K562 (cell line): ENCODE data around the gene TGM3. TPM values are rescaled to one million over a fixed set of nuclear protein-coding genes. Genes with fewer than 3 reads are reported as not detected.

Source experiments
- ATAC-seq: fragments of 200-7000 bp; cut with Tn5 transposase; 3 replicates; pipeline ENCODE4 v1.9.1; 2020; ENCODE audit warnings: moderate library complexity
- BruUV-seq: library from RNA; stranded (reverse); fragments of 400-500 nt; replicated peaks from 2 replicates; lab custom pipeline; 2021; lab: Mats Ljungman, UMichigan
- CTCF ChIA-PET: fragments of 300-600 bp; formaldehyde crosslinking; extraction: SDS; loops from one replicate; lab custom pipeline; 2021; ENCODE audit warnings: low intra/inter-chr PET ratio; lab: Yijun Ruan, JAX
- POLR2A ChIA-PET: fragments of 300-600, 350-650 bp; sonication (Branson Sonifier 250); formaldehyde crosslinking; extraction: SDS; loops from one replicate; lab custom pipeline; 2021; ENCODE audit warnings: antibody characterized with exemption, inconsistent platforms; lab: Yijun Ruan, JAX
- DNase-seq, 4 experiments: peaks; one replicate each; pipeline versions ENCODE4 v3.0.0 to v3.0.0-alpha.2; 2011 to 2018; ENCODE audit warnings: low spot score in 3 of 4, mixed read lengths in 3 of 4; ENCODE audit errors: extremely low read depth in 1 of 4
- FAIRE-seq: peaks from 2 replicates; lab custom pipeline; 2011; peaks lifted over from hg19 to GRCh38; lab: Jason Lieb, UNC
- H2AFZ ChIP-seq: 2 replicates; pipeline ENCODE4 v1.6.0; 2011; ENCODE audit warnings: low read depth, low read length, control low read depth, inconsistent platforms
- H3K27ac ChIP-seq: fragments of 200-600 bp; 3 replicates; pipeline ENCODE4 v1.8.0; 2011; ENCODE audit warnings: low read depth, mild to moderate bottlenecking, control low read depth, inconsistent platforms, low read length, moderate library complexity, mixed read lengths; ENCODE audit errors: extremely low read depth
- H3K27me3 ChIP-seq, 2 experiments: fragments of 300-600 bp in 1 of 2; 2 replicates in 1 of 2; 3 replicates in 1 of 2; pipeline versions ENCODE4 v1.6.0 to v1.8.0; 2011; ENCODE audit warnings: inconsistent platforms in 2 of 2, low read length in 2 of 2, mild to moderate bottlenecking in 1 of 2, mixed read lengths in 1 of 2, moderate library complexity in 1 of 2; ENCODE audit not compliant: control insufficient read depth in 2 of 2, insufficient read depth in 2 of 2
- H3K36me3 ChIP-seq: fragments of 300-600 bp; 3 replicates; pipeline ENCODE4 v1.8.0; 2011; ENCODE audit warnings: mild to moderate bottlenecking, low read length, inconsistent platforms; ENCODE audit not compliant: control insufficient read depth, insufficient read depth
- H3K4me1 ChIP-seq, 2 experiments: fragments of 200-600 bp in 1 of 2; replicated peaks in 1 of 2; 2 replicates in 1 of 2; 3 replicates in 1 of 2; pipeline versions ENCODE4 v1.5.1 to v1.8.0; 2011; ENCODE audit warnings: inconsistent platforms in 2 of 2, low read length in 2 of 2, mild to moderate bottlenecking in 1 of 2, mixed read lengths in 1 of 2, moderate library complexity in 1 of 2; ENCODE audit not compliant: control insufficient read depth in 2 of 2, insufficient read depth in 2 of 2
- H3K4me2 ChIP-seq: 2 replicates; pipeline ENCODE4 v1.6.1; 2011; ENCODE audit warnings: low read length, control low read depth, inconsistent platforms, mixed read lengths; ENCODE audit not compliant: insufficient read depth
- H3K4me3 ChIP-seq: fragments of 200-600 bp; sonication (generic), shearing (Covaris generic); 2 replicates; pipeline ENCODE4 v1.5.1; 2016; ENCODE audit warnings: control low read depth, inconsistent platforms
- H3K79me2 ChIP-seq: fragments of 200-600 bp; 3 replicates; pipeline ENCODE4 v1.8.0; 2011; ENCODE audit warnings: low read length, inconsistent platforms; ENCODE audit not compliant: control insufficient read depth, insufficient read depth
- H3K9ac ChIP-seq, 2 experiments: 2 replicates each; pipeline versions ENCODE4 v1.6.0 to v1.6.1; 2011; ENCODE audit warnings: low read depth in 2 of 2, low read length in 2 of 2, control low read depth in 1 of 2, inconsistent platforms in 1 of 2, mild to moderate bottlenecking in 1 of 2, mixed read lengths in 1 of 2; ENCODE audit not compliant: insufficient read depth in 1 of 2
- H3K9me1 ChIP-seq: one replicate; pipeline ENCODE4 v1.6.0; 2011; ENCODE audit warnings: inconsistent platforms, mild to moderate bottlenecking, low read length, moderate library complexity; ENCODE audit not compliant: control insufficient read depth, insufficient read depth
- H3K9me3 ChIP-seq: replicated peaks from 2 replicates; pipeline ENCODE4 v1.5.1; 2011; ENCODE audit warnings: low read depth, low read length, inconsistent platforms; ENCODE audit not compliant: control insufficient read depth, insufficient read depth
- H4K20me1 ChIP-seq: replicated peaks from 2 replicates; pipeline ENCODE4 v1.6.1; 2011; ENCODE audit warnings: low read length, inconsistent platforms, mixed read lengths; ENCODE audit not compliant: control insufficient read depth, insufficient read depth
- CHD2 ChIP-seq: IDR thresholded peaks from 2 replicates; pipeline ENCODE4 v1.6.1; 2011; ENCODE audit warnings: low read depth, low read length
- FIP1L1 ChIP-seq: fragments of 200-400 bp; formaldehyde crosslinking; IDR thresholded peaks from 2 replicates; pipeline ENCODE4 v1.6.1; 2018; ENCODE audit warnings: mild to moderate bottlenecking, low read depth, low read length; ENCODE audit not compliant: poor library complexity, severe bottlenecking
- GATAD2B ChIP-seq: fragments of 450-650 bp; IDR thresholded peaks from 2 replicates; pipeline ENCODE4 v1.6.1; 2017; ENCODE audit warnings: mild to moderate bottlenecking, borderline replicate concordance
- GMEB1 ChIP-seq: fragments of 250-450 bp; sonication (Bioruptor Pico); IDR thresholded peaks from 2 replicates; pipeline ENCODE4 v1.4.0; 2020; ENCODE audit warnings: mild to moderate bottlenecking
- HDAC6 ChIP-seq: IDR thresholded peaks from 2 replicates; pipeline ENCODE4 v1.6.1; 2012; ENCODE audit warnings: low read depth, mild to moderate bottlenecking, control low read depth, inconsistent platforms, low read length, moderate library complexity
- NUFIP1 ChIP-seq: fragments of 450-650 bp; IDR thresholded peaks from 2 replicates; pipeline ENCODE4 v1.6.1; 2018; ENCODE audit not compliant: partially characterized antibody
- RCOR1 ChIP-seq, 2 experiments: IDR thresholded peaks; 2 replicates each; pipeline ENCODE4 v1.6.1; 2012; ENCODE audit warnings: low read depth in 2 of 2, low read length in 2 of 2, borderline replicate concordance in 1 of 2, improper control_type of control experiment in 1 of 2
- SMARCB1 ChIP-seq: IDR thresholded peaks from 2 replicates; pipeline ENCODE4 v1.6.1; 2011; ENCODE audit warnings: improper control_type of control experiment, low read depth; ENCODE audit not compliant: insufficient read length
- SP2 ChIP-seq: IDR thresholded peaks from 2 replicates; pipeline ENCODE4 v1.6.1; 2011; ENCODE audit warnings: mild to moderate bottlenecking, low read depth, low read length, moderate library complexity; ENCODE audit not compliant: poor library complexity, severe bottlenecking; ENCODE audit errors: extremely low read depth
- SRSF1 ChIP-seq: fragments of 200-400 bp; formaldehyde crosslinking; IDR thresholded peaks from 2 replicates; pipeline ENCODE4 v1.6.1; 2017; ENCODE audit warnings: mild to moderate bottlenecking, low read depth, low read length, moderate library complexity
- UBTF ChIP-seq, 2 experiments: IDR thresholded peaks; 2 replicates each; pipeline ENCODE4 v1.6.1; 2012; ENCODE audit warnings: improper control_type of control experiment in 2 of 2, low read depth in 2 of 2, low read length in 2 of 2, borderline replicate concordance in 1 of 2
- ZNF143 ChIP-seq: sonication (generic); formaldehyde crosslinking; IDR thresholded peaks from 2 replicates; pipeline ENCODE4 v1.9.0; 2022; ENCODE audit warnings: mild to moderate bottlenecking, missing genetic modification reagents
- ZNF41 ChIP-seq: fragments of 250-450 bp; sonication (Bioruptor Pico); conservative IDR thresholded peaks from 2 replicates; pipeline ENCODE4 v1.4.0; 2020; ENCODE audit warnings: mild to moderate bottlenecking
- ZNF79 ChIP-seq: fragments of 250-450 bp; sonication (Bioruptor Pico); IDR thresholded peaks from 2 replicates; pipeline ENCODE4 v1.4.0; 2020; ENCODE audit warnings: low read depth, mild to moderate bottlenecking, moderate library complexity
- WGBS: fragments of 100-300 bp; shearing (Covaris generic); methylation state at CpG from one replicate; pipeline ENCODE4 v1.1.6; 2016; ENCODE audit warnings: low coverage, mixed read lengths; ENCODE audit not compliant: insufficient coverage; ENCODE audit errors: missing lambda C conversion rate; 5-methylcytosine and 5-hydroxymethylcytosine counted together
- in situ Hi-C: fragments of 300-500 bp; cut with MboI; formaldehyde crosslinking; loops from 4 replicates; pipeline ENCODE4 v1.15.0; 2018; ENCODE audit warnings: inconsistent platforms, mixed read lengths
- intact Hi-C: fragments of 100-400 bp; cut with micrococcal nuclease; formaldehyde crosslinking; loops from 2 replicates; pipeline ENCODE4 v1.14.2; 2022
- polyA plus RNA-seq, 8 experiments: library from polyadenylated mRNA; depleted of rRNA in 4 of 8; stranded (reverse) in 5 of 8; unstranded in 3 of 8; fragments of >200 nt; fragmentation: Nextera tagmentation in 2 of 8; fragmentation: Illumina TruSeq in 1 of 8; extraction: Ambion mirVana in 2 of 8; extraction: Trizol in 1 of 8; gene quantifications; 2 replicates each; pipeline versions ENCODE4 v1.2.1 to v1.2.3, GENCODE V29; 2011 to 2014; ENCODE audit warnings: inconsistent platforms in 1 of 8, missing spikeins in 1 of 8
- total RNA-seq, 7 experiments: library from RNA; depleted of rRNA in 6 of 7; stranded (reverse); fragments of >200 nt in 6 of 7; fragmentation: Illumina TruSeq in 2 of 7; extraction: Trizol in 2 of 7; gene quantifications; 2 replicates each; pipeline versions ENCODE4 v1.2.1 to v1.2.3, GENCODE V29; 2011 to 2021; ENCODE audit warnings: low replicate concordance in 1 of 7

Gene TGM3
- total and polyA plus RNA-seq, 9 of the 15 experiments (the other 6 are each of a cell fraction or from before 2014, with no cell fraction given) = not detected

- no peaks in the 10 kb centered on the region for H3K9me1 ChIP-seq
- BruUV-seq = no TSS peak
- in situ Hi-C loops = no loop called here
- H3K4me3 ChIP-seq = no peak overlapping the region
- no peak overlapping the region for H3K27ac ChIP-seq
- intact Hi-C loops = loop anchor here (5.0 kb wide), 1 partner anchor 46 kb away; no protein-coding TSS in a partner anchor
- no peaks in the 10 kb centered on the region for H3K9me3 ChIP-seq
- ChIA-PET POLR2A (no interaction called here), CTCF (no interaction called here)
- H3K79me2 ChIP-seq = no peaks in the 10 kb centered on the region
- H3K27me3 ChIP-seq = no peaks in the 10 kb centered on the region; a peak in 1 of 5 replicates
- no peak overlapping the region for H3K4me2 ChIP-seq
- no peaks in the 10 kb centered on the region for H3K36me3 ChIP-seq
- TF ChIP-seq HDAC6 = no peak
- no peak for TF ChIP-seq NUFIP1
- no peak for TF ChIP-seq FIP1L1
- TF ChIP-seq SRSF1 = no peak
- no peak for TF ChIP-seq CHD2
- no peak for TF ChIP-seq SMARCB1
- TF ChIP-seq SP2 = no peak
- no peak for TF ChIP-seq GATAD2B
- TF ChIP-seq UBTF (IDR thresholded peaks at IDR 0.05; ENCODE audit: borderline replicate concordance in 1 of 2, low read depth in 2 of 2, low read length in 2 of 2) = no peak
- no peak for TF ChIP-seq ZNF79 (CRISPR knock-in tag)
- no peak for TF ChIP-seq ZNF41
- no peak for TF ChIP-seq GMEB1
- TF ChIP-seq RCOR1 (IDR thresholded peaks at IDR 0.05; ENCODE audit: borderline replicate concordance in 1 of 2, low read depth in 2 of 2, low read length in 2 of 2) = no peak
- no peak for TF ChIP-seq ZNF143 (CRISPR knock-in tag)
- no peak overlapping the region for H3K9ac ChIP-seq
- WGBS = 2% methylated on average over 5 of the region's 5 CpGs
- H3K4me1 ChIP-seq = no peaks in the 10 kb centered on the region; a peak in 2 of 5 replicates
- DNase-seq = no peak
- no peak overlapping the region for H2AFZ ChIP-seq
- ATAC-seq = no peak
- H4K20me1 ChIP-seq = no peaks in the 10 kb centered on the region
- FAIRE-seq = no peak
Measured at GRCh38 chr20:2348336-2348735, 52.5 kb downstream of the TGM3 start.
